Measurements from ENCODE around the gene TMPRSS9.

The TMPRSS9 gene

DNA sequence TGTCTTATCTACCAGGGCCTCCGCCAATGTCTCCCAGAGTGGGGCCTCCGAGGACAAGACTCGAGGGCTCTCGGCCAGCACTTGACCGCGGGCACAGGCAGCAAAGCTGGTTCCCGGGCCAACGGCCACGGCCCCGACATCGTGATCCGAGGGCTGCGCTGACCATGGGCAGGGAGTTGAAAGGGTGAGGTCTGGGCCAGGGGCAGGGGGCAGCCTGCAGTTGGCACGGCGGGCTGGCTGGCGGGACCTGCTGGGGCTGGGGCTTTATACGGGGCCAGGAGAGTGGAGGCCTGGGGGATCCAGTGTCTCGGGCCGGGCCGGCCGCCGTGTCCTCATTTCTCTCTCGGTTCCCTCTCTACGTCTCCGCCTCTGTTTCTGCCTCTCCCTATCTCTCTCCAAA is 42.3 kb upstream of the TMPRSS9 start:
- no peak for TF ChIP-seq YY1 (IDR thresholded peaks at IDR 0.05; ENCODE audit: low read depth)
- no peak for TF ChIP-seq FOXM1 (IDR thresholded peaks at IDR 0.05; ENCODE audit: borderline replicate concordance, low read depth)
- no peak for TF ChIP-seq REST (IDR thresholded peaks at IDR 0.05; ENCODE audit: low read depth)

DNA sequence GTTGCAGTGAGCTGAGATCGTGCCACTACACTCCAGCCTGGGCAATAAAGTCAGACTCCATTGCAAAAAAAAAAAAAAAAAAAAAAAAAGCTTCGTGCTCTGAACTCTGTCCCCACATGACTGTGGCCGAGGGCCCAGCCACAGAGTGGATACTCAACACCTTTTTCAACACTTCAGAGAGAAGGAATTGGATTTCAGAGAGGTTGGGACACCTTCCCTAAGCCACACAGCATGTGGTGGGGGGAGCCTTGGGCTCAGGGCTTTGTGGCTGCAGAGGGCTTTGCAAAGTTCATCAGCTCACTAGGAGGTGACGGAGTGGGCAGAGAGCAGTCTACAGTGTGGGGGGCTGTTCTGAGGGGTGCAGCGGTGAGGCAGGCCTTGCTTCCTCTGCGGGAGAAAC is 41.1 kb upstream of the TMPRSS9 start:
- TF ChIP-seq YY1 (IDR thresholded peaks at IDR 0.05; ENCODE audit: low read depth) (no peak), NFIC (IDR thresholded peaks at IDR 0.05) (no peak), TEAD4 (IDR thresholded peaks at IDR 0.05) (no peak), CREB1 (IDR thresholded peaks at IDR 0.05; ENCODE audit: low read depth) (no peak), FOXM1 (IDR thresholded peaks at IDR 0.05; ENCODE audit: borderline replicate concordance, low read depth) (no peak), EGR1 (IDR thresholded peaks at IDR 0.05) (no peak), RAD21 (IDR thresholded peaks at IDR 0.05; ENCODE audit: low read depth) (no peak), ZBTB7A (IDR thresholded peaks at IDR 0.05; ENCODE audit: low read depth) (no peak), TAF1 (IDR thresholded peaks at IDR 0.05; ENCODE audit: low read depth) (no peak), REST (IDR thresholded peaks at IDR 0.05; ENCODE audit: low read depth) (no peak), CEBPB (IDR thresholded peaks at IDR 0.05) (no peak), EP300 (IDR thresholded peaks at IDR 0.05; ENCODE audit: borderline replicate concordance) (no peak), TCF12 (IDR thresholded peaks at IDR 0.05; ENCODE audit: low read depth) (no peak)
- TF ChIP-seq, protein P1, sequence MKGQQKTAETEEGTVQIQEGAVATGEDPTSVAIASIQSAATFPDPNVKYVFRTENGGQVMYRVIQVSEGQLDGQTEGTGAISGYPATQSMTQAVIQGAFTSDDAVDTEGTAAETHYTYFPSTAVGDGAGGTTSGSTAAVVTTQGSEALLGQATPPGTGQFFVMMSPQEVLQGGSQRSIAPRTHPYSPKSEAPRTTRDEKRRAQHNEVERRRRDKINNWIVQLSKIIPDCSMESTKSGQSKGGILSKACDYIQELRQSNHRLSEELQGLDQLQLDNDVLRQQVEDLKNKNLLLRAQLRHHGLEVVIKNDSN (IDR thresholded peaks at IDR 0.05): no peak
- TF ChIP-seq, protein P2, sequence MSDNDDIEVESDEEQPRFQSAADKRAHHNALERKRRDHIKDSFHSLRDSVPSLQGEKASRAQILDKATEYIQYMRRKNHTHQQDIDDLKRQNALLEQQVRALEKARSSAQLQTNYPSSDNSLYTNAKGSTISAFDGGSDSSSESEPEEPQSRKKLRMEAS (IDR thresholded peaks at IDR 0.05): no peak

- no peak for TF ChIP-seq EP300 (IDR thresholded peaks at IDR 0.05; ENCODE audit: borderline replicate concordance)
- TF ChIP-seq REST (IDR thresholded peaks at IDR 0.05; ENCODE audit: low read depth): no peak
- no peak for TF ChIP-seq TAF1 (IDR thresholded peaks at IDR 0.05; ENCODE audit: low read depth)
- no peak for TF ChIP-seq EGR1 (IDR thresholded peaks at IDR 0.05)
Observed at GRCh38 chr19:2319551-2319950, 40.5 kb upstream of the TMPRSS9 start.

GRCh38 chr19:2320049-2320448 is 40.0 kb upstream of the TMPRSS9 start:
- no peak for TF ChIP-seq EGR1 (IDR thresholded peaks at IDR 0.05)
- no peak for TF ChIP-seq REST (IDR thresholded peaks at IDR 0.05; ENCODE audit: low read depth)
- TF ChIP-seq CEBPB (IDR thresholded peaks at IDR 0.05): no peak
- TF ChIP-seq YY1 (IDR thresholded peaks at IDR 0.05; ENCODE audit: low read depth): no peak
- TF ChIP-seq TAF1 (IDR thresholded peaks at IDR 0.05; ENCODE audit: low read depth): no peak
- TF ChIP-seq, protein P2 (IDR thresholded peaks at IDR 0.05): no peak
- TF ChIP-seq RAD21 (IDR thresholded peaks at IDR 0.05; ENCODE audit: low read depth): no peak
- no peak for TF ChIP-seq EP300 (IDR thresholded peaks at IDR 0.05; ENCODE audit: borderline replicate concordance)
- no peak for TF ChIP-seq TCF12 (IDR thresholded peaks at IDR 0.05; ENCODE audit: low read depth)
- no peak for TF ChIP-seq ZBTB7A (IDR thresholded peaks at IDR 0.05; ENCODE audit: low read depth)
- no peak for TF ChIP-seq TEAD4 (IDR thresholded peaks at IDR 0.05)

Measured in Ishikawa (cell line).